MCF 10A (cell line): ENCODE measurements around the gene NISCH. TPM values are rescaled to one million over a fixed set of nuclear protein-coding genes. Genes with fewer than 3 reads are reported as not detected.

Experiments used
- BruUV-seq: library from RNA; stranded (reverse); fragments of 400-500 nt; replicated peaks from 2 replicates; lab custom pipeline; 2021; lab: Mats Ljungman, UMichigan
- CTCF ChIA-PET: fragments of 300-600 bp; sonication (Branson Sonifier 250); formaldehyde crosslinking; extraction: SDS; loops from one replicate; lab custom pipeline; 2021; ENCODE audit warnings: antibody characterized with exemption, inconsistent platforms; lab: Yijun Ruan, JAX
- POLR2A ChIA-PET: fragments of 300-600, 350-650 bp; sonication (Branson Sonifier 250); formaldehyde crosslinking; extraction: SDS; loops from one replicate; lab custom pipeline; 2020; ENCODE audit warnings: antibody characterized with exemption, inconsistent platforms; lab: Yijun Ruan, JAX
- DNase-seq: peaks from one replicate; pipeline ENCODE4 v3.0.0-alpha.2; 2018; ENCODE audit not compliant: unreplicated experiment
- H3K27ac Mint-ChIP-seq: one replicate; pipeline ENCODE4 v1.8.0; 2022; ENCODE audit warnings: mild to moderate bottlenecking, low read depth, mixed read lengths; ENCODE audit not compliant: unreplicated experiment
- H3K27me3 Mint-ChIP-seq: one replicate; pipeline ENCODE4 v1.8.0; 2022; ENCODE audit warnings: mixed read lengths; ENCODE audit not compliant: insufficient read depth, unreplicated experiment
- H3K36me3 Mint-ChIP-seq: one replicate; pipeline ENCODE4 v1.8.0; 2022; ENCODE audit warnings: mild to moderate bottlenecking, moderate library complexity, mixed read lengths; ENCODE audit not compliant: insufficient read depth, unreplicated experiment
- H3K4me1 Mint-ChIP-seq: one replicate; pipeline ENCODE4 v1.8.0; 2022; ENCODE audit warnings: mixed read lengths; ENCODE audit not compliant: insufficient read depth, unreplicated experiment
- H3K4me3 Mint-ChIP-seq: one replicate; pipeline ENCODE4 v1.8.0; 2022; ENCODE audit warnings: mild to moderate bottlenecking, moderate library complexity, mixed read lengths; ENCODE audit not compliant: unreplicated experiment
- H3K9me3 Mint-ChIP-seq: one replicate; pipeline ENCODE4 v1.8.0; 2022; ENCODE audit warnings: mixed read lengths; ENCODE audit not compliant: unreplicated experiment
- intact Hi-C: fragments of 100-400 bp; cut with micrococcal nuclease; formaldehyde crosslinking; loops from 2 replicates; pipeline ENCODE4 v1.14.1; 2022
- total RNA-seq: library from RNA; stranded (reverse); gene quantifications from 2 replicates; pipeline ENCODE4 v1.2.3, GENCODE V29; 2022
- TF ChIP-seq, protein P1 (sequence below): fragments of 200-600 bp; IDR thresholded peaks from one replicate; pipeline ENCODE4 v1.8.0; 2022; ENCODE audit warnings: antibody characterized with exemption, mild to moderate bottlenecking; ENCODE audit not compliant: unreplicated experiment

Gene NISCH
- total RNA-seq, 1 experiment from 2014 or later, result 60.5 TPM

- Mint-ChIP-seq H3K4me3 (no peak overlapping the region), H3K4me1 (no peaks in the 10 kb centered on the region), H3K27me3 (no peaks in the 10 kb centered on the region), H3K27ac (no peak overlapping the region), H3K36me3 (no peaks in the 10 kb centered on the region), H3K9me3 (no peaks in the 10 kb centered on the region)
- POLR2A ChIA-PET, result no interaction called here
- CTCF ChIA-PET, result interaction anchor here (0.6 to 5.5 kb wide), 2 partner anchors 13 to 913 kb away, joined by 3 to 35 read pairs; no protein-coding TSS in a partner anchor
- DNase-seq, result no peak
- intact Hi-C loops, result loop anchor here (10.0 kb wide), 1 partner anchor 207 kb away; the partner anchor contains the start of gene TWF2
- no TSS peak for BruUV-seq
- TF ChIP-seq, protein P1, sequence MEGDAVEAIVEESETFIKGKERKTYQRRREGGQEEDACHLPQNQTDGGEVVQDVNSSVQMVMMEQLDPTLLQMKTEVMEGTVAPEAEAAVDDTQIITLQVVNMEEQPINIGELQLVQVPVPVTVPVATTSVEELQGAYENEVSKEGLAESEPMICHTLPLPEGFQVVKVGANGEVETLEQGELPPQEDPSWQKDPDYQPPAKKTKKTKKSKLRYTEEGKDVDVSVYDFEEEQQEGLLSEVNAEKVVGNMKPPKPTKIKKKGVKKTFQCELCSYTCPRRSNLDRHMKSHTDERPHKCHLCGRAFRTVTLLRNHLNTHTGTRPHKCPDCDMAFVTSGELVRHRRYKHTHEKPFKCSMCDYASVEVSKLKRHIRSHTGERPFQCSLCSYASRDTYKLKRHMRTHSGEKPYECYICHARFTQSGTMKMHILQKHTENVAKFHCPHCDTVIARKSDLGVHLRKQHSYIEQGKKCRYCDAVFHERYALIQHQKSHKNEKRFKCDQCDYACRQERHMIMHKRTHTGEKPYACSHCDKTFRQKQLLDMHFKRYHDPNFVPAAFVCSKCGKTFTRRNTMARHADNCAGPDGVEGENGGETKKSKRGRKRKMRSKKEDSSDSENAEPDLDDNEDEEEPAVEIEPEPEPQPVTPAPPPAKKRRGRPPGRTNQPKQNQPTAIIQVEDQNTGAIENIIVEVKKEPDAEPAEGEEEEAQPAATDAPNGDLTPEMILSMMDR, result no peak
Measured at GRCh38 chr3:52441772-52442332, 13.6 kb upstream of the NISCH start.

DNA sequence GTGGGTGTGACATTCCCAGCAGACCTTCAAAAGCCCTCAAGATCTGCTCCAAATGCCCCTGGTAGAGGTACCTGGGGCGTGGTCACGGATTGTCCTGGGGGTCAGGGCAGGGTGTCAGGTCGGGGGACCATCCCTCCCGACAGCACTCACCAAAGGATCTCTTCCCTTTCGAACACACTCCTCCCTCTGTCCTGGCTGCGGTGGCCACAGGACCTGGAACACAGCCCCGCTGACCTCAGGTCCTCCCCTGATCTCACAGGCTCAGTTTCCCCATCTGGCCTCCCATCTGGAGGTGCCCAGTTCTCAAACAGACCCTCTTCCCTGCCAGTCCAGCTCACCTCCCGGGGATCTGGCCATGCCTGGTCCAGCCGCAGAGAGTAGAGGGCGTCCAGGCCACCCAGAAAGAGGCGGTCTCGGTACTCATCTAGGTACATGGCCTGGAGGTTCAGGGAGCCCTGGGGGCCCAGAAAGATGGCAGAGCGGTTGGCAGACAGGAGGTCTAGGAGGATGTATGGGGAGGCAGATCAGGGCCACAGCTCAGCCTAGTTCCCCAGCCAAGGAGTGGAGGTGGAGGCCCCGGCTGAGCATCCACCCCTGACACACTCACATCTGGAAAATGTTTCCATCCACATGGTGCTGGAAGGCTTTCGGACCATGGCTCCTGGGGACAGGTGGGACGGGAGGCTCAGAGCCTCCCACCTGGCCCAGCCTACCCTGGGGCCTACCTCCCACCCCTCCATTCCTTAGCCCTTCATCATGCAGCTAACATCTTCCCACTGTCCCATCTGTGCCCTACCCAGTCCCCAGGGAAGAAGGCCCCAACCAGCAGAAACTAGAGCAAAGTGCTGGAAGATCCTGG, 12.8 kb upstream of the NISCH start:
- H3K4me3 Mint-ChIP-seq, result no peak overlapping the region
- TF ChIP-seq, protein P1, result no peak
- H3K27ac Mint-ChIP-seq, result no peak overlapping the region
- ChIA-PET CTCF (interaction anchor here (0.6 to 8.3 kb wide), 3 partner anchors 13 to 914 kb away, joined by 3 to 278 read pairs (median 4); no protein-coding TSS in a partner anchor), POLR2A (no interaction called here)
- H3K9me3 Mint-ChIP-seq, result no peaks in the 10 kb centered on the region
- H3K4me1 Mint-ChIP-seq, result no peaks in the 10 kb centered on the region
- no peaks in the 10 kb centered on the region for H3K27me3 Mint-ChIP-seq
- H3K36me3 Mint-ChIP-seq, result no peaks in the 10 kb centered on the region
- no TSS peak for BruUV-seq
- intact Hi-C loops, result loop anchor here (10.0 kb wide), 1 partner anchor 208 kb away; the partner anchor contains the start of gene TWF2
- DNase-seq, result no peak

- no peaks in the 10 kb centered on the region for H3K27me3 Mint-ChIP-seq
- TF ChIP-seq, protein P1, result no peak
- CTCF ChIA-PET, result interaction anchor here (0.7 to 8.3 kb wide), 3 partner anchors 14 to 225 kb away, joined by 3 to 278 read pairs (median 29); no protein-coding TSS in a partner anchor
- POLR2A ChIA-PET, result no interaction called here
- H3K27ac Mint-ChIP-seq, result no peak overlapping the region
- no TSS peak for BruUV-seq
- no peak for DNase-seq
- no peaks in the 10 kb centered on the region for H3K9me3 Mint-ChIP-seq
- no peak overlapping the region for H3K4me3 Mint-ChIP-seq
- H3K4me1 Mint-ChIP-seq, result no peaks in the 10 kb centered on the region
- intact Hi-C loops, result loop anchor here (10.0 kb wide), 1 partner anchor 208 kb away; the partner anchor contains the start of gene TWF2
- H3K36me3 Mint-ChIP-seq, result no peaks in the 10 kb centered on the region
Measured at GRCh38 chr3:52443268-52443610, 12.2 kb upstream of the NISCH start.
